Stimulated activated naive CD8-positive, alpha-beta T cell treated with anti-CD3 and anti-CD28 coated beads, Interleukin-15, Interleukin-2, amounts not matched to agents 100 ng/mL and 50 ng/mL, for 24 hours (primary cell): ENCODE results near the gene MPV17L.
"Not testable (repeated sequence)": the region's sequence is repeated elsewhere in the genome, so short reads cannot be mapped to it uniquely, and the experiment has no call there.

Source experiments
- H3K27ac Mint-ChIP-seq: one replicate; pipeline ENCODE4 v1.8.0; 2021; ENCODE audit warnings: mild to moderate bottlenecking, mixed read lengths
- H3K27me3 Mint-ChIP-seq: one replicate; pipeline ENCODE4 v1.8.0; 2021; ENCODE audit warnings: mixed read lengths
- H3K36me3 Mint-ChIP-seq: one replicate; pipeline ENCODE4 v1.8.0; 2021; ENCODE audit warnings: low read depth, mixed read lengths
- H3K4me1 Mint-ChIP-seq: one replicate; pipeline ENCODE4 v1.8.0; 2021; ENCODE audit warnings: low read depth, mixed read lengths
- H3K4me3 Mint-ChIP-seq: one replicate; pipeline ENCODE4 v1.8.0; 2021; ENCODE audit warnings: mild to moderate bottlenecking, mixed read lengths
- H3K9me3 Mint-ChIP-seq: one replicate; pipeline ENCODE4 v1.8.0; 2021; ENCODE audit warnings: mixed read lengths

The MPV17L gene

GRCh38 chr16:15395631-15396508 lies at the start of gene MPV17L:
MPV17L (plus strand) TSS chr16:15395754; CDS start chr16:15395898, 144 bp downstream.
- not testable (repeated sequence) for H3K4me1 Mint-ChIP-seq, H3K27ac Mint-ChIP-seq, H3K9me3 Mint-ChIP-seq, H3K36me3 Mint-ChIP-seq
- Mint-ChIP-seq H3K27me3 (peaks cover 36% of the 10 kb centered on the region), H3K4me3 (peak within 1 kb of the TSS; percentile 26)

- not testable (repeated sequence) for H3K27ac Mint-ChIP-seq, H3K4me1 Mint-ChIP-seq, H3K36me3 Mint-ChIP-seq, H3K4me3 Mint-ChIP-seq, H3K27me3 Mint-ChIP-seq, H3K9me3 Mint-ChIP-seq
These were observed 46.8 kb upstream of the MPV17L start for GRCh38 chr16:15348721-15349120.

DNA sequence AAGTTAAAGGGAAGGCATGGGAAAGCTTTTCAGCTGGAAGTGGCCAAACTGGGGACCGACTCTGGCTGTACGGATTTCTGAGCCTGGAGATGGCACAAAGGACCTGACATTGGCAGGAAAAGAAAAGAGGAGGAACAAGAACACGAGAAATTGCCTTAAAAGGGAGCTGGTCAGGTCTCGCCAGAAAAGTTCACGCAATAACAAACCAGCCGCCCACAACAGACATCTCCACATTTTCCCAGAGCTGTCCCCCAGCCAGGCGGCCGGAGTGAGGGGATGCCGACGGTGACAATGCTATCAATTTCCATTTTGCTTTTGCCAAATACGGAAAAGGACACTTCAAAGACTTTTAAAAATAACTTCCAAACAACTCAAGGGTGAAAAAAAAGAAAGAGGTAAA lies 44.3 kb upstream of the MPV17L start:
- H3K9me3 Mint-ChIP-seq, H3K27ac Mint-ChIP-seq, H3K4me1 Mint-ChIP-seq, H3K4me3 Mint-ChIP-seq, H3K27me3 Mint-ChIP-seq, H3K36me3 Mint-ChIP-seq: not testable (repeated sequence)

DNA sequence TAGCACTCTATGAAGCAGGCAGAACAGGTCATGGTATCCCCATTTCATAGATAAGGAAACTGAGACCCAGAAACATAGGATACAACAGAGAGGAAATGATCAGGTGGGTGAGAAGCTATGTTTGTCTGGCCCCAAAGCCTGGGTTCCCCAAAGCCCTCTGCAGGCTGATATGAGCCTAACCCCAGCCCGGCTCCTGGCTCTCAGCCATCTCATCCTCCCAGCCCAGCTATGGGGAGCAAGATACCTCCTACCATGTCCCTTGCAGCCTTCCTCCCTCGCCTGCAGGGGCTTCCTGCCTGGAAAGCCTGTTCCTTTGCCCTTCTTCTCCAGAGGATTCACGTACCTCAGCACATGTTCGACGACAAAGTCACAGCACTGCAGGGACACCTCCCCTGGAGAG lies 43.8 kb upstream of the MPV17L start:
- not testable (repeated sequence) for H3K36me3 Mint-ChIP-seq

DNA sequence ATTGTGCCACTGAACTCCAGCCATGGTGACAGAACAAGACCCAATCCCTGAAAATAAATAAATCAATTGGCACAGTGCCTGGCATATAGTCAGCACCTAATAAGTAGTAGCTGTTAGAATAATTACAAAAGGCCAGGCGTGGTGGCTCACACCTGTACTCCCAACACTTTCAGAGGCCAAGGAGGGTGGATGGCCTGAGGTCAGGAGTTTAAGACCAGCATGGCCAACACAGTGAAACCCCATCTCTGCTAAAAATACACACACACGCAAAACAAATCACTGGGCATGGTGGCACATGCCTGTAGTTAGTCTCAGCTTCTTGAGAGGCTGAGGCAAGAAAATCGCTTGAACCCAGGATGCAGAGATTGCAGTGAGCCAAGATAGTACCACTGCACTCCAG lies 42.7 kb upstream of the MPV17L start:
- H3K4me3 Mint-ChIP-seq, H3K27me3 Mint-ChIP-seq, H3K9me3 Mint-ChIP-seq, H3K4me1 Mint-ChIP-seq, H3K36me3 Mint-ChIP-seq, H3K27ac Mint-ChIP-seq: not testable (repeated sequence)

More for the DNA sequence above, 43.8 kb upstream of the MPV17L start:
- H3K9me3 Mint-ChIP-seq, H3K27me3 Mint-ChIP-seq, H3K27ac Mint-ChIP-seq, H3K4me3 Mint-ChIP-seq, H3K4me1 Mint-ChIP-seq: not testable (repeated sequence)

DNA sequence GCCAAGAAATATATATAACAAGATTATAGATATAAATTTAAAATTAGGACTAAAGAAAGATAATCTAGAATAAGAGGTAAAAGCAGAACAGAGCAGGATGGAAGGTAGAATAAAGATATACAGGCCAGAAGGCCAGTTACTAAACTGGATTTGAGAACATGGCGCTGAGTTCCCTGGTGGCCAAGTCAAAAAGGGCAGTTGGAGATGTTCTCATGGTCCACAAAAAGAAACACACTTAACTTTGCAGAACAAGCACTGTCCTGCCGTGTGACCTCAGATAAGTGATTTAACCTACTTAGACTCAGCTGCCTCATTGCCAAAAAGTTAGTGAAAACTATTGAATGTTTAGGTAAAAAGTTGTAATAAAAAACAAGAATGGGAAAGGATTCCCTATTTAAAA lies 40.7 kb upstream of the MPV17L start:
- H3K4me1 Mint-ChIP-seq, H3K27ac Mint-ChIP-seq, H3K36me3 Mint-ChIP-seq, H3K27me3 Mint-ChIP-seq, H3K4me3 Mint-ChIP-seq, H3K9me3 Mint-ChIP-seq: not testable (repeated sequence)

DNA sequence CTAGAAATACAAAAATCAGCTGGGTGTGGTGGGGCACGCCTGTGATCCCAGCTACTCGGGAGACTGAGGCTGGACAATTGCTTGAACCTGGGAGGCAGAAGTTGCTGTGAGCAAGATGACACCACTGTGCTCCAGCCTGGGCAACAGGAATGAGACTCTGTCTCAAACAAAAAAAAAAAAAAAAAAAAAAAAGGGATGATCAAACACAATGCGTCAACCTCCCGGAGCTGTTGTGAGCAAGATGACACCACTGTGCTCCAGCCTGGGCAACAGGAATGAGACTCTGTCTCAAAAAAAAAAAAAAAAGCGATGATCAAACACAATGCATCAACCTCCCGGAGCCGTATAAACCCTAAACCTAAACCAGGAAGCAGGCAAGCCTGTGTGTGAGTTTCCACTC lies 38.1 kb upstream of the MPV17L start:
- not testable (repeated sequence) for H3K4me1 Mint-ChIP-seq, H3K27me3 Mint-ChIP-seq

GRCh38 chr16:15378194-15378593 lies 17.4 kb upstream of the MPV17L start, which contains the start of gene NPIPA5:
NPIPA5 (minus strand) TSS chr16:15378294; CDS start chr16:15378294, 0 bp downstream.
- not testable (repeated sequence) for H3K36me3 Mint-ChIP-seq, H3K9me3 Mint-ChIP-seq, H3K4me3 Mint-ChIP-seq, H3K4me1 Mint-ChIP-seq, H3K27ac Mint-ChIP-seq, H3K27me3 Mint-ChIP-seq

More for the DNA sequence above, 38.1 kb upstream of the MPV17L start:
- H3K27ac Mint-ChIP-seq, H3K9me3 Mint-ChIP-seq, H3K36me3 Mint-ChIP-seq, H3K4me3 Mint-ChIP-seq: not testable (repeated sequence)

DNA sequence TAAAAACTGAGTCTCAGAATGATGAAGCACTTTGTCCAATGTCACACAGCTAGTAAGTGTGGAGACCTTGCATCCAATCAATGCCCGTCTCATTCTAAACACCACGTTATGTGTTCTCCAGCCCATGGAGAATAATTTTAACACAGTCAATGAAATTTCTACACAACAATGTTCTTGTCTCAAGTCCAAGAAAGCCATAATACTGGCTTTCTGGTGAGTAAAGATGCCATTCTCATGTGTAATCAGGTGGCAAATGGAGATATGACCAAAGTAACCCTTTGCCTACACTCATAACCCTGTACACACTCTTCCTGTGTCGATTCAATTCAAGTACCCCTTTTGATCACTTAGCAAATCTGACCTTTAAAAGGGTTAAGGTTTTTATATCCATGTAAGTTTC lies 12.7 kb upstream of the MPV17L start:
- H3K36me3 Mint-ChIP-seq, H3K4me1 Mint-ChIP-seq, H3K4me3 Mint-ChIP-seq, H3K27ac Mint-ChIP-seq, H3K27me3 Mint-ChIP-seq, H3K9me3 Mint-ChIP-seq: not testable (repeated sequence)

DNA sequence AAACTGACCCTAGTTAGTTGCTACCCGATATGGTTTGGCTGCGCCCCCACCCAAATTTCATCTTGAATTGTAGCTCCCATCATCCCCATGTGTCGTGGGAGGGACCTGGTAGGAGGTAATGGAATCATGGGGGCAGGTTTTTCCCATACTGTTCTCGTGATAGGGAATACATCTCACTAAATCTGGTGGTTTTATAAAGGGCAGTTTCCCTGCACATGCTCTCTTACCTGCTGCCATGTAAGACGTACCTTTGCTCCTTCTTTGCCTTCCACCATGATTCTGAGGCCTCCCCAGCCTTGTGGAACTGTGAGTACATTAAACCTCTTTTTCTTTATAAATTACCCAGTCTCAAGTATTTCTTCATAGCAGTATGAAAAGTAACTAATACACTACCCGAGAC lies 7.5 kb upstream of the MPV17L start:
- H3K4me3 Mint-ChIP-seq, H3K27ac Mint-ChIP-seq, H3K4me1 Mint-ChIP-seq, H3K9me3 Mint-ChIP-seq, H3K36me3 Mint-ChIP-seq: not testable (repeated sequence)
- H3K27me3 Mint-ChIP-seq: peaks cover 12% of the 10 kb centered on the region

- not testable (repeated sequence) for H3K36me3 Mint-ChIP-seq, H3K4me3 Mint-ChIP-seq, H3K9me3 Mint-ChIP-seq, H3K27ac Mint-ChIP-seq, H3K4me1 Mint-ChIP-seq
- peaks cover 20% of the 10 kb centered on the region for H3K27me3 Mint-ChIP-seq
These were observed 5.6 kb upstream of the MPV17L start for GRCh38 chr16:15389916-15390315.

DNA sequence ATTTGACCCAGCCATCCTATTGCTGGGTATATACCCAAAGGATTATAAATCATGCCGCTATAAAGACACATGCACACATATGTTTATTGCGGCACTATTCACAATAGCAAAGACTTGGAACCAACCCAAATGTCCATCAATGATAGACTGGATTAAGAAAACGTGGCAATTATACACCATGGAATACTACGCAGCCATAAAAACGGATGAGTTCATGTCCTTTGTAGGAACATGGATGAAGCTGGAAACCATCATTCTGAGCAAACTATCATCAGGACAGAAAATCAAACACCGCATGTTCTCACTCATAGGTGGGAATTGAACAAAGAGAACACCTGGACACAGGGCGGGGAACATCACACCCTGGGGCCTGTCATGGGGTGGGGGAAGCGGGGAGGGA lies 2.5 kb upstream of the MPV17L start:
- Mint-ChIP-seq H3K27me3 (peaks cover 37% of the 10 kb centered on the region), H3K4me1 (peaks cover 11% of the 10 kb centered on the region)
- not testable (repeated sequence) for H3K27ac Mint-ChIP-seq, H3K9me3 Mint-ChIP-seq, H3K4me3 Mint-ChIP-seq, H3K36me3 Mint-ChIP-seq

GRCh38 chr16:15396509-15396829 lies 915 bp downstream of the MPV17L start:
- peaks cover 33% of the 10 kb centered on the region for H3K27me3 Mint-ChIP-seq
- not testable (repeated sequence) for H3K36me3 Mint-ChIP-seq, H3K4me3 Mint-ChIP-seq, H3K27ac Mint-ChIP-seq, H3K4me1 Mint-ChIP-seq, H3K9me3 Mint-ChIP-seq

GRCh38 chr16:15396948-15397594 lies 1.5 kb downstream of the MPV17L start:
- no peaks in the 10 kb centered on the region for H3K9me3 Mint-ChIP-seq
- H3K27ac Mint-ChIP-seq: no peak overlapping the region
- H3K4me3 Mint-ChIP-seq: no peak overlapping the region
- peaks cover 30% of the 10 kb centered on the region for H3K27me3 Mint-ChIP-seq
- H3K36me3 Mint-ChIP-seq: no peaks in the 10 kb centered on the region
- peaks cover 3% of the 10 kb centered on the region for H3K4me1 Mint-ChIP-seq

DNA sequence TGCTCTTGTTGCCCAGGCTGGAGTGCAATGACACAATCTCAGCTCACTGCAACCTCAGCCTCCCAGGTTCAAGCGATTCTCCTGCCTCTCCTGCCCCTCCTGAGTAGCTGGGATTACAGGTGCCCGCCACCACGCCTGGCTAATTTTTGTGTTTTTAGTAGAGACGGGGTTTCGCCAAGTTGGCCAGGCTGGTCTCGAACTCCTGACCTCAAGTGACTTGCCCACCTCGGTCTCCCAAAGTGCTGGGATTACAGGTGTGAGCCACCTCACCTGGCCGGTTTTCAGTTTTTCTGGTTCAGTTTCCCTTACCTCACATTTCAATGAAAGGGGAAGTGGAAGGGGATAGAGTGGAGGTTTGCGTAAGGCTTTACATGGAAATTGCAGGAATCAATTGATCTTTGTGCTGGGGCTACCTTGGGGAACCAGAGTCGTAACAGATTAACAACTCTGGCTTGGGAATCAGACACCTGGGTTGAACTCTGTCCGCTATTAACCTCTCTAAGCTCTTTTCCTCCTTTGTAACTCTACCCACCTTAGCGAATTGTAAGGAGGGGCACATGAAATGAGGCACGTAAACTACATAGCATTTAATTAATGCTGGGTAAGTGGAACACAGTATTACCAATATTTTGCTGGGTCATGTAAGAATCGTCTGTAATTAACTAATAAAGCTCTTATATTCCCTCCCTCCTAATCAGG lies 3.2 kb downstream of the MPV17L start:
- Mint-ChIP-seq H3K27me3 (peaks cover 23% of the 10 kb centered on the region), H3K9me3 (no peaks in the 10 kb centered on the region), H3K4me1 (peaks cover 3% of the 10 kb centered on the region), H3K36me3 (no peaks in the 10 kb centered on the region), H3K4me3 (no peak overlapping the region), H3K27ac (no peak overlapping the region)
